GM19455 (cell line): ENCODE data around the gene TRIM24.
"Not testable (repeated sequence)": the region's sequence is repeated elsewhere in the genome, so short reads cannot be mapped to it uniquely, and the experiment has no call there.

ENCODE experiments used
- ATAC-seq: cut with Tn5 transposase; IDR thresholded peaks from one replicate; pipeline ENCODE4 v1.9.1; 2021; ENCODE audit not compliant: unreplicated experiment

Gene TRIM24

DNA sequence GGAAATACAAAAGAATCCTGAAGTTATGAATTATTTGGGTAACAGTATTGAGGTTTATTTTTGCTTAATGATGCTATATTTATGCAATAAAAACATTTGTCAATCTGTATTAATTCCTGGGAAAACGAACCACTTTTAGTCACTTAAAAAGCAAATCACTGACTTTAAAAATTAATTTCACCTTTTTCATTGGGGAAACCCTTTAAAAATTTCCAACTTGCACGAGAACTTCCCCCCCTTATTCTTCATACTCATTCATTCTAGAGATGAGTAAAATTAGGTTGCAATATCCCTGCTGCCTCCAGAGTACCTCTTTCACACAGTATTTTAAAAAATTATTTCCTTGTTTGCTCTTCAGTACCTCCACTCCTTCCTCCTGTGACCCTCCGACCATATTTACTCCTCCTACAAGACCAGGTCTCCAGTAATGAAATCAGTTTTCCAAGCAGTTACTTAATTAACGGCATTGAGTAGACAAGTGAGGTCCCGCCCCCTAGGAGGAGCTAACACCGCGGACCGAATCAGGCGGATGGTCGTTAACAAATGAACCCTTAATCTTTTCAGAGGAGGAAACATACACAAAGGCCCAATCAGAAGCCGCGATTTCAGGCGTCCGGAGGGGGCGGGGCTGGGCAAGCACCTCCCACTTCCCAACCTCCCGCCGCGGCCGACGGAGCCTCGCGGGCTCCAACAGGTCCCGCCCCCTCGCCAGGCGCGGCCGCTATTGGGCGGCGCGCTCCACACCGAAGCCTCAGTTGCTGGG, 465 bp upstream of the TRIM24 start:
- ATAC-seq: peak; percentile 73

DNA sequence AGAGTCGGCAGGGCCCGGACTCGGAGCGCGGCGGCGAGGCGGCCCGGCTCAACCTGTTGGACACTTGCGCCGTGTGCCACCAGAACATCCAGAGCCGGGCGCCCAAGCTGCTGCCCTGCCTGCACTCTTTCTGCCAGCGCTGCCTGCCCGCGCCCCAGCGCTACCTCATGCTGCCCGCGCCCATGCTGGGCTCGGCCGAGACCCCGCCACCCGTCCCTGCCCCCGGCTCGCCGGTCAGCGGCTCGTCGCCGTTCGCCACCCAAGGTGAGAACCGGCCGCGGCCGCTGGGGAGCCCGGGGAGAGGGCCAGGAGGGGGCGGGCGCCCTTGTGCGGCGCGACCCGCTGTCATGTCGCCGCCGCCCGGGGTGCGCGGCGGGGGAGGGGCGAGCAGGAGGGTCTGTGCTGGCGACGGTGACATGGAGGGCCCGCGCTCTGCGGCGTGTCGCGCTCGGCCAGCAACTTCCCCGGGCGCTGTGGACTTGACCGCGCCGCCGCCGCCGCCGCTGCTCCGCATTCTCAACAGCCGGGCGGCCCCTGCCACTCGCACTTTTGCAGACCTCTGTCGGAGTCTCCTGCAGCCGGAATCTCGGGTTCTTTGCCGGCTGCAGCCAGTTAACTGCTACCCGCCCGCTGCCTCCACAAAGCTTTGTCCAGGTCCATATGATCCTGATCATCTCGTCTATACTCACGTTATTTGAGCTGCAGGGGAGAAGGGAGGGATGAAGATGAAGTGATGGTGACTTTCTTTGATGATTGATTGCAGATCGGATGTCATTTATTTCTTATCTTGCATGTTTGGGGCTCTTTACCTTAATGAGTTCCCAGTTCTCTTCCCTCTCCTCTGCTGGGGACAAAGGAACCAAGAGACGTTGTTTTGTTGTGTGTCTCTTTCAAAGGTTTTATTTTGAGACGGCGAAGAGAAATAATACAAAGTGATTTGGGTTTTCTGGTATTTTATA, 869 bp downstream of the TRIM24 start:
- peak; percentile 47 for ATAC-seq

DNA sequence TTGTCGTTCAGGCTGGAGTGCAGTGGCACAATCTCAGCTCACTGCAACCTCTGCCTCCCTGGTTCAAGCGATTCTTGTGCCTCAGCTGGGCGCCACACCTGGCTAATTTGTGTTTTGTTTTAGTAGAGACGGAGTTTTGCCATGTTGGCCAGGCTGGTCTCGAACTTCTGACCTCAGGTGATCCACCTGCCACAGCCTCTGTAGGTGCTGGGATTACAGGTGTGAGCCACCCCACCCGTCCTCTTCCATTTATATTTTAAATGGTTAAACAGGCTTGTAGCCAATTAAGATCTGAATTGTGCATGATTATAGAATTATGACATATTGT, 3.2 kb downstream of the TRIM24 start:
- ATAC-seq: not testable (repeated sequence)

DNA sequence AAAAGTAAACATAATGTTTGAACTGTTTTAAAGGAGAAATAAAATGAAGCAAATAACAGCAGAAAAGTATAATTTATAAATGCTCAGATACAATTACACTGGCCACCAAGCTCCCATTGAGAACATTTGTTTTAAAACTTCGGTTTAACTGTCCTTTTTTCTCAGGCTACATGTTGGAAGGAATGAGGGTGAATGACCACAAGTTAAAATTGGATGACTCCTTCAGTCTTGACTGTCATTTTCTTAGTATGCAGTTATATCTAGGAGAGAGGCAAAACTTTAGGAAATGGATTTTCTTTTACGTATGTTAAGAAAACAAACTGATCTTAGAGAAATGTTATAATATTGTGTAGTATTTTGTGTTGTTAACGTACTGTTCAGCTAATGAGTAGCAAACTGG, 5.0 kb downstream of the TRIM24 start:
- no peak for ATAC-seq

DNA sequence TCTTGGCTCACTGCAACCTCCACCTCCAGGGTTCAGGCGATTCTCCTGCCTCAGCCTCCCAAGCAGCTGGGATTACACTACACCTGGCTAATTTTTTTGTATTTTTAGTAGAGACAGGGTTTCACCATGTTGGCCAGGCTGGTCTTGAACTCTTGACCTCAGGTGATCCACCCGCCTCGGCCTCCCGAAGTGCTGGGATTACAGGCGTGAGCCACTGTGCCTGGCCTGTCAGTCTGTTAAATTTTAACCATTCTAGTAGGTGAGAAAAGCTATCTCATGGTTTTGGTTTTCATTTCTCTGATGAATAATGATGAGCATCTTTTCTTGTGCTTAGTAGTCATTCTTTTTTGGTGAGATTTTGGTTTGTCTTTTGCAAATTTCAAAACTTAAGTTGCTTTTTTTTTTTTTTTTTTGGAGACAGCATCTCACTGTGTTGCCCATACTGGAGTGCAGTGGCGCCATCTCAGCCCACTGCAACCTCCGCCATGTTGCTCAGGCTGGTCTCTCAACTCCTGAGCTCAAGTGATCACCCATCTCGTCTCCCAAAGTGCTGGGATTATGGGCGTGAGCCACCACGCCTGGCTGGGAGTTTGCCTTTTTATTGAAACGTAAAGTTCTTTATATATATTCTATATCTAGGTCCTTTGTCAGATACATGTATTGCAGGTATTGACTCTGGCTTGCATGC, 6.2 kb downstream of the TRIM24 start:
- peak; percentile 44 for ATAC-seq

DNA sequence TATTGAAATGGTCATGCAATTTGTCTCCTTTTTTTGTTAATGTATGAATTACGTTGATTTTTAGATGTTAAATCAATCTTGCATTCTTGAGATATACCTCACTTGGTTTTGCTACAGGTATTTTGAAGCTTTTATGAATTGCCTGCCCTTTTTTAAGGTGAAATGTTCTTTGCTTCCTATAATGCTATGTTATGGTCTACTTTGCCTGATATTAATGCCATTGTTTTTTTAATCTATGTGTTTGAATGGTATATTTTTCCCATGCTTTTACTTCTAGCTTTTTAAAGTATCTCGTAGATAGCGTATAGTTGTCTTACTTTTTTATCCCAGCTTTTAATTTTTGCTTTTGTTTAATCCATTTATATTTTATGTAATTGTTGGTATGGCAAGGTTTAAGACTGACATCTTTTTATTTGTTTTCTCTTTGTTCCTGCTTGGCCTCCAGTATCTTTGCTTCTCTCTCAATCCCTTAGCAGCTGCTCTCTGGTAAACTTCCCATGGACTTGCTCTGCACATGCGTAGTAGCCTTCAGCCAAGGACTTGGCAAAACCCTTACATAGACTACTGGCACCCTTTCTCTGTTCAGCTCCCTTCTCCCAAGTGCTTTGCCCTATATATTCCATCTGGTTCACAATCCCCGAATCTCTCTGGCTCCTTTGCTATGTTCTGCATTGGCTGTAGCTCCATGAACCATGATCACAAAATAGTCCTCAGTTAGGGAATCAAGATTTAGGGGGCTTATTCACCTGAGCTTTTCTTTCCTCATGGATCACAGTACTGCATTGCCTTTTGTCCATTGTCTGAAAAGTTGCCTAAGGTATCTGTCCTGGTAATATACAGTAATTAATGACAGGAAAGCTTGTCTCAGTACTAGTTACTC, 8.4 kb downstream of the TRIM24 start:
- no peak for ATAC-seq

DNA sequence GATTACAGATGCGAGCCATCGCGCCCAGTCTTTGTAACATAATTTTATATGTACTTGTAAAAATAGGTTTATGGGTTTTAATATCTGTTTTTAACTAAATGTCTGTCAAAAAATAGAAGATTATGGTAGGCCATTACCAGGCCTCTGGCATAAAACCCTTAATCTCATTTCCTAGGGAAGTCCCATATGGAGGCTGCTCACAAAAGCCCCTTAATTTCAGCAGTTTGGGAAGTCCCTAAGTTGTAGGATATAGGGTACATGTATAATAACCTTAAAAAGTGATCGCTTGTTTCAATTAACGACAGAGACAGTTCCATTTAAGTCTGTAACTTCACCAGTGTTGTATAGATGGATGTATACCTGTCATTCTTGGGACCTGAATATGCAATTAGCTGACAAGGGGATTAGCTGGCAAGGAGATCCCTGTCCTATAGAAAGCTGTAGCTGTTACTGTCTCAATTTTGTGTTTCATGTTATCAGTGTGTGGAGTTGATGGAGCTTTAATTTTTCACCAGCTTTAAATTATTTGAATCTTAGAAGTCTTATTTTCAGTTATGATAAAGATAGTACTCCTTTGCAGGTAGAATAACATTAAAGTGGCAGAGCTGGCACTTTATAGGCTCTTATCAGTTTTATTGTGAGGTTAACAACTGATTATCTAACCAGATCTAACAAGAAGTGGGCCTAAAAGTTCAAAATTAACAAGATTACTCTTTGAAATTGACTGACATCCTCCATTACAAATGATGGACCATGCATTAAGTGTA, 10.5 kb downstream of the TRIM24 start:
- no peak for ATAC-seq

DNA sequence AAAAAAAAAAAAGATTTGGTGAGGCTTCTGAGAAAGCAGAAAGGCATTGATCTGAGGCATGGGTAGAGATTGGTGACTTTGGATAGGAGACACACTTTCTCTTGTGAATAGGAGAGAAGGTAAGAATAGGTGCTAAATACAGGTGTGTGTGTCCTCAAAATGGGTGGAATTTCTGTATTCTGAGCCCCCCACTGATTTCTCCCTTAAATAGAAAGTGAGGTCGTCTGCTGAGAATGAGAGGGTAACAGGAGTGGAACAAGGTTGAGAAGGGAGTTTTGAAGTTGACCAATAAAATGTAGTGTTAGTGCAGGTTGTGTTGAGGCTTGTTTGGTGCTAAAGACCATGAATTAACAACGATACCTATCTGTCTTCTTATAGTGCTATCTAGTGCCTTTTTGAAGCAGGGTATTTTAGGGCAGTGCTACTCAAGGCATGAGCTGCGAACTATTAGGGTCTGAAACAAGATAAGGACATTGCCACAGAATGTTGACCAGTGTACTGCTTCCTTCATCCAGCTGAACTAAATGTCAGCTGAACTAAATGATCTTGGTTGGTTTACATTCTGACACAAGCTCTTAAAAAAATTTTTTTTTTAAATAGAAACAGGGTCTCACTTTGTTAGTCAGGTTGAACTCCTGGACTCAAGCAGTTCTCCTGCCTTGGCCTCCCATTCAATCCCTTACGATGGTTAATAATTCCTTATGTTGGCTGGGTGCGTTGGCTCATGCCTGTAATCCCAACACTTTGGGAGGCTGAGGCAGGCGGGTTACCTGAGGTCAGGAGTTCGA, 12.4 kb downstream of the TRIM24 start:
- ATAC-seq: no peak

DNA sequence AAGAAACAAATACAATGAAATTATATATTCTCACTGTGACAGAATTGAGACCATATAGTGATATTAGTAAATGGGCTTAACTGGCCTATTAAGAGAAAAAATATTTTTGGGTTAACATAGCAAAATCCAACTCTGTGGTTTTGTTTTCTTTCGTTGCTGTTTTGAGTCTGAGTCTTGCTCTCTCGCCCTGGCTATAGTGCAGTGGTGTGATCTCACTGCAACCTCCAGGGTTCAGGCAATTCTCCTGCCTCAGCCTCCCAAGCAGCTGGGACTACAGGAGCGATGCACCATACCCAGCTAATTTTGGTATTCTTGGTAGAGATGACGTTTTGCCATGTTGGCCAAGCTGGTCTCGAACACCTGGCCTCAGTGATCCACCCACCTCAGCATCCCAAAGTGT, 15.3 kb downstream of the TRIM24 start:
- ATAC-seq: no peak

DNA sequence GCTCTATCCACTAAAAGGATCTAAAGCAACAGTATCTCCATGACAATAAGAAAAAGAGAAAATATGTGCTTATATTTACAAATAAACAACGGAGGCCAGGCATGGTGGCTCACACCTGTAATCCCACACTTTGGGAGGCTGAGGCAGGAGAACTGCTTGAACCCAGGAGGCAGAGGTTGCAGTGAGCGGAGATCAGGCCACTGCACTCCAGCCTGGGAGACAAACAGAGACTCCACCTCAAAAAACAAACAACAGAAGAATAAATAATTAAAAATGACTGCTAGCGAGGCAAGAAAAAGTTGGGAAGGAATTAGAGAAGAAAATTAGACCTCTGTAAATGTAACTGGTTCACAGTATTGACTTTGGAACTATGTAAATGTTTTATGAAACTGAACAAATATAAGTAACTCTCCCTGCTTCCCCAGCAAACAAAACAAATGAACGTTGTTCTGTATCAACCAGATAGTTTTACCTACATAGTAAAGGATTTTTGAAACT, 17.1 kb downstream of the TRIM24 start:
- ATAC-seq: no peak

DNA sequence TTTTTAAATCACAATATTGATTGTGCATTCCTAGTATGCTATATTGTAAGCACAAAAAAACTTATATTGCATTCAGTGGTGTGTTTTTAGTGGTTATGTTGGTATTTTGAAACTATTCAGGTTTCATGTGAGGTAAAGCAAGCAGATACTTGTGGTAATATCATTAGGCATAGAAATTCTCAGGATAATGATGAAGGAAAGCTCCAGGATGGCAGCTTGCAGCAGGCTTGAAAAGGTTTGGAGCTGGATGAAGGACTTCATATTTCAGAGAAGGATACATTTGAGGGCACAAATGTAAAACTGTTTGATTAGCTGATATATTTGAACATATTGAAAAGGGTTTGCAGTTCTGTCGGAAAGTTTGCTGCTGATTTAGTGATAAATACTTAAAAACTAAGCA, 17.5 kb downstream of the TRIM24 start:
- ATAC-seq: no peak

DNA sequence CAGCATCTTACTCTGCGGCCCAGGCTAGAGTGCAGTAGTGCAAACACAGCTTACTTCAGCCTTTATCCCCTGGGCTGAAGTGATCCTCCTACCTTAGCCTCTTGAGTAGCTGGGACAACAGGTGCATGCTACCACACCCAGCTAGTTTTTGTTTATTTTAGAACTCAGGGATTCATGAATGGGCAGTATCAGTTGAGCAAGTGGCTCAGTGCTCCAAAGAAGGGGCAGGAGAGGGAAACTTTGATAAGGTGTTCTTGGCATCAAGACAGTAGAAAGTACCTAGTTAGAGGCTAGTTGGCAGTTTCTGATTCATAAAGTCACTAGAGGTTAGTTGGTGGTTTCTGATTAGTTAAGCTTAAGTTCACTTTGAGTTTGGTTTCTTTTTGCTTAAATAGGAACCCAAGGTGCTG, 18.4 kb downstream of the TRIM24 start:
- peak; percentile 72 for ATAC-seq

DNA sequence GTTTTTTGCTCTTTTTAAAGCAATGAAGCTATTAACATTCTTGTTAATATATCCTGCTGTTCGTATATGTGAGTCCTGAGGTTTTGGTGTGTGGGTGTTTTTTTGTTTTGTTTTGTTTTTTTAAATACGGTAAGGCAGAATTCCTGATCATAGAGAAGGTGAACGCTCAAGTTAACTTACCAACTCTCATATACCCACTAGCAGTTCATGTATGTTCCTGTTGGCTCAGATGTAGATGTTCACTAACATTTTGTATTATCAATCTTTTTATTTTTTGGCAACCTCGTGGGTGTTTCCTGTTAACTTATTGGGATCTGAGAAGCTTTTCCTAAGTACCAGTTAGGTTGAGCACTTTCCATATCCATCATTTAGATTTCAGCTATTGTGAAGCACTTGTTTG, 20.5 kb downstream of the TRIM24 start:
- ATAC-seq: no peak

DNA sequence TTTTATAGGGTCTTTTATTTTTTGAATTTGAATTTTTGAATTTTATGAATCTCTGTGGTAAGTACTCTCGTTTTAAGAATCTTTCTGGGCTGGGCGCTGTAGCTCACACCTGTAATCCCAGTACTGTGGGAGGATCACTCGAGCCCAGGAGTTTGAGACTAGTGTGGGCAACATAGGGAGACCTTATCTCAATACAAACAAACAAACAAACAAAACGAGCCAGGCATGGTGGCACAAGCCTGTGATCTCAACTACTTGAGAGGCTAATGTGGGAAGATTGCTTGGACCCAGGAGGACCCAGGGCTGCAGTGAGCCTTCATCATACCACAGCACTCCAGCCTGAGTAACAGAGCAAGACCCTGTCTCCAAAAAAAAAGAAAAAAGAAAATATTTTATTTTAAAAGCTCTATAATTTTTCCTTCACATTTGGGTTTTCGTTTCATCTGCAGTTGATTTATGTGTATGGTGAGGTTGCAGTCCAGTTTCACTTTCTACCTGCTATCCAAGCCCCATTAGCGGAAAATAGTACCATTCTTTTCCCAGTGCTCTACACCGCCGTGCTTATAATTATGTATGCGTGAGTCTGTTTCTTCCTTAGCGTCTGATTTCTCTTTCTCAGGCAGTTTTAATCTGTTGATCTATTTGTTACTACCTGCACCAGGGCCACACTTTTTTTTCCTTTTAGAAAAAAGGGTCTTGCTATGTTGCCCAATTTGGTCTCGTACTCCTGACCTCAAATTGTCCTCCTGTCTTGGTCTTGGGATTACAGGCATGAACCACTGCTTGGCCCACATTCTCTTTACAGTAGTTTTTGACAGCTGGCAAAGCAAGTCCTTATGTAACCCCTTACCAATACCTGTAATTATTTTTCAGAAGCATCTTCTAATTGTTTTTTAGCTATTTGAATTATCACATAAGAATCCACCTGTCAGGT, 21.7 kb downstream of the TRIM24 start:
- ATAC-seq: no peak

DNA sequence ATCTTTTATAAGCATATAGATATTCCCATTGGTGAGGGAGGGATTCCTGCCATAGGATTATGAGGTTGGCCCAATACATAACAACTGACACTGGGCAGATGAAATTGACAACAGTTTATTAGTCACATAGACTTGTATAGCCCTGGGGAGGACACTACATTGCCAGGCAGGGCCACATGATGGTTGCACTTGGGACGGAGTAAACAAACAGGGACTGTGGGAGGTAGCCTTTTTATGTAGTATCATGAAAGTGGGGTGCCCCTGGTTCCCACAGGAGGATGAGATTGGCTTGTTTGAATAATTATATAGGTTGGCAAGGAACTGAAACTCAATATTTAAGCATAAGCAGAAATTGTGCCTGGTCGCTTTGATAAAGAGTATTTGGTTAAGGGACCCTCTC, 23.5 kb downstream of the TRIM24 start:
- no peak for ATAC-seq

DNA sequence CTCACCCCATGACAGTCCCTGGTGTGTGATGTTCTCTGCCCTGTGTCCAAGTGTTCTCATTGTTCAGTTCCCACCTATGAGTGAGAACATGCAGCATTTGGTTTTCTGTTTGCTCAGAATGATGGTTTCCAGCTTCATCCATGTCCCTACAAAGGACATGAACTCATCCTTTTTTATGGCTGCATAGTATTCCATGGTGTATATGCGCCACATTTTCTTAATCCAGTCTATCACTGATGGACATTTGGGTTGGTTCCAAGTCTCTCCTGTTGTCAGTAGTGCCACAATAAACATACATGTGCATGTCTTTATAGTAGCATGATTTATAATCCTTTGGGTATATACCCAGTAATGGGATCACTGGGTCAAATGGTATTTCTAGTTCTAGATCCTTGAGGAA, 25.4 kb downstream of the TRIM24 start:
- ATAC-seq: not testable (repeated sequence)

DNA sequence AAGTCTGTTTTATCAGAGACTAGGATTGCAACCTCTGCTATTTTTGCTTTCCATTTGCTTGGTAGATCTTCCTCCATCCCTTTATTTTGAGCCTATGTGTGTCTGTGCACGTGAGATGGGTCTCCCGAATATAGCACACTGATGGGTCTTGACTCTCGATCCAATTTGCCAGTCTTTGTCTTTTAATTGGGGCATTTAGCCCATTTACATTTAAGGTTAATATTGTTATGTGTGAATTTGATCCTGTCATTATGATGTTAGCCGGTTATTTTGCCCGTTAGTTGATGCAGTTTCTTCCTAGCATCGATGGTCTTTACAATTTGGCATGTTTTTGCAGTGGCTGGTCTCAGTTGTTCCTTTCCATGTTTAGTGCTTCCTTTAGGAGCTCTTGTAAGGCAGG, 29.1 kb downstream of the TRIM24 start:
- ATAC-seq: not testable (repeated sequence)
